ENCODE measurements around the gene RBM47.
A peak's percentile ranks its signal among the peaks of the same experiment; 100 is the strongest.

Gene RBM47

DNA sequence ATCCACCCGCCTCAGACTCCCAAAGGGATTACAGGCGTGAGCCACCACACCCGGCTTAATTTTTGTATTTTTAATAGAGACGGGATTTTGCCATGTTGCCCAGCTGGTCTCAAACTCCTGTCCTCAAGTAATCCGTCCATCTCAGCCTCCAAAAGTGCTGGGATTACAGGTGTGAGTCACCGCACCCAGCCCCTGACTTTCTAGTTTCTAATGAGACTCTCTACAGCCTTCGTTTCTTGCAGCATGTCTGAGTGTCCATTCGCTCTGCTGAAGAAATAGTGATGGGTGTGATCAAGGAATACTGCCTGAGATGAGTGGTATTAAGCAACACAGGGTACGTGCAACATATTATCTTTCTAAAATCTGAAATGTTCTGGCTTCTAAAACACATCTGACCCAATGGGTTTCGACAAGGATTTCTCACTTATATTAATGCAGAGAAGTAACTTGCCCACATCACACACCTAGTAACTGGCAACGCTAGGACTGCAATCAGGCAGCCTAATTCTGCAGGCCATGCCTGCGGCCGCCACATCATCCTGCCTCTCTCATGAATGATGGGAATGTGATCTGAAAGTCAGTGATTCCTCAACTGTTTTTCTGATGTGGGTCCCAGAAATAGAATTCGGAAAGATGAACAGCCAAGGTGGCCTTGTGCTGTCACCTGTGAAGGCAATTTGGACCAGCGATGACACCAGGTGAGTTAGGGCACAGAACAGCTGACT lies 74.3 kb downstream of the RBM47 start:
- TF ChIP-seq CREB1 (IDR thresholded peaks at IDR 0.05; ENCODE audit: low read depth) (no peak), YY1 (IDR thresholded peaks at IDR 0.05; ENCODE audit: low read depth) (no peak), EP300 (IDR thresholded peaks at IDR 0.05; ENCODE audit: borderline replicate concordance) (no peak), TAF1 (IDR thresholded peaks at IDR 0.05; ENCODE audit: low read depth) (no peak), FOXM1 (IDR thresholded peaks at IDR 0.05; ENCODE audit: borderline replicate concordance, low read depth) (no peak), TCF12 (IDR thresholded peaks at IDR 0.05; ENCODE audit: low read depth) (no peak), EGR1 (IDR thresholded peaks at IDR 0.05) (no peak), RAD21 (IDR thresholded peaks at IDR 0.05; ENCODE audit: low read depth) (no peak), ZBTB7A (IDR thresholded peaks at IDR 0.05; ENCODE audit: low read depth) (no peak), NFIC (IDR thresholded peaks at IDR 0.05) (no peak)
- TF ChIP-seq, protein P1, sequence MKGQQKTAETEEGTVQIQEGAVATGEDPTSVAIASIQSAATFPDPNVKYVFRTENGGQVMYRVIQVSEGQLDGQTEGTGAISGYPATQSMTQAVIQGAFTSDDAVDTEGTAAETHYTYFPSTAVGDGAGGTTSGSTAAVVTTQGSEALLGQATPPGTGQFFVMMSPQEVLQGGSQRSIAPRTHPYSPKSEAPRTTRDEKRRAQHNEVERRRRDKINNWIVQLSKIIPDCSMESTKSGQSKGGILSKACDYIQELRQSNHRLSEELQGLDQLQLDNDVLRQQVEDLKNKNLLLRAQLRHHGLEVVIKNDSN (IDR thresholded peaks at IDR 0.05), result no peak
- TF ChIP-seq, protein P2, sequence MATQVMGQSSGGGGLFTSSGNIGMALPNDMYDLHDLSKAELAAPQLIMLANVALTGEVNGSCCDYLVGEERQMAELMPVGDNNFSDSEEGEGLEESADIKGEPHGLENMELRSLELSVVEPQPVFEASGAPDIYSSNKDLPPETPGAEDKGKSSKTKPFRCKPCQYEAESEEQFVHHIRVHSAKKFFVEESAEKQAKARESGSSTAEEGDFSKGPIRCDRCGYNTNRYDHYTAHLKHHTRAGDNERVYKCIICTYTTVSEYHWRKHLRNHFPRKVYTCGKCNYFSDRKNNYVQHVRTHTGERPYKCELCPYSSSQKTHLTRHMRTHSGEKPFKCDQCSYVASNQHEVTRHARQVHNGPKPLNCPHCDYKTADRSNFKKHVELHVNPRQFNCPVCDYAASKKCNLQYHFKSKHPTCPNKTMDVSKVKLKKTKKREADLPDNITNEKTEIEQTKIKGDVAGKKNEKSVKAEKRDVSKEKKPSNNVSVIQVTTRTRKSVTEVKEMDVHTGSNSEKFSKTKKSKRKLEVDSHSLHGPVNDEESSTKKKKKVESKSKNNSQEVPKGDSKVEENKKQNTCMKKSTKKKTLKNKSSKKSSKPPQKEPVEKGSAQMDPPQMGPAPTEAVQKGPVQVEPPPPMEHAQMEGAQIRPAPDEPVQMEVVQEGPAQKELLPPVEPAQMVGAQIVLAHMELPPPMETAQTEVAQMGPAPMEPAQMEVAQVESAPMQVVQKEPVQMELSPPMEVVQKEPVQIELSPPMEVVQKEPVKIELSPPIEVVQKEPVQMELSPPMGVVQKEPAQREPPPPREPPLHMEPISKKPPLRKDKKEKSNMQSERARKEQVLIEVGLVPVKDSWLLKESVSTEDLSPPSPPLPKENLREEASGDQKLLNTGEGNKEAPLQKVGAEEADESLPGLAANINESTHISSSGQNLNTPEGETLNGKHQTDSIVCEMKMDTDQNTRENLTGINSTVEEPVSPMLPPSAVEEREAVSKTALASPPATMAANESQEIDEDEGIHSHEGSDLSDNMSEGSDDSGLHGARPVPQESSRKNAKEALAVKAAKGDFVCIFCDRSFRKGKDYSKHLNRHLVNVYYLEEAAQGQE (IDR thresholded peaks at IDR 0.05; ENCODE audit: low read depth), result no peak
- TF ChIP-seq, protein P3, sequence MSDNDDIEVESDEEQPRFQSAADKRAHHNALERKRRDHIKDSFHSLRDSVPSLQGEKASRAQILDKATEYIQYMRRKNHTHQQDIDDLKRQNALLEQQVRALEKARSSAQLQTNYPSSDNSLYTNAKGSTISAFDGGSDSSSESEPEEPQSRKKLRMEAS (IDR thresholded peaks at IDR 0.05), result no peak

DNA sequence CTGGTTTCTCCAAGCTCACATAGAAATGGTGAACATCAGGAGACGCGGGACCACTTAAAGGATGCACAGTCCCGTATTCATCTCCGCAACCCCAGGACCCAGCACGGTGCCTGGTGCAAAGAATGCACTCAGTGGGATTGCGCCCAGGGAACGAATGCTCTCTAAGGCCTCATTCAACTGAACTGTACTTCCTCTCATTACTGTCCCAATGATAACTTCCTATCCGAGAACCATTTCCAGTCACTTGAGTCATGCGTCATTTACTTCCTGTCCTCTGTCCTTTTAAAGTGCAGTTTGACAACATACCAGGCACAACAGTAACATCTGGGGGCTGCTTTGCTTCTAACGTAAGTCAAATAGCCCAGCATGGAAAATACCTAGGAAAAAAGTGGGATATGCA lies 75.7 kb downstream of the RBM47 start:
- TF ChIP-seq CEBPB (IDR thresholded peaks at IDR 0.05) (no peak), RAD21 (IDR thresholded peaks at IDR 0.05; ENCODE audit: low read depth) (no peak)
- TF ChIP-seq, protein P3 (IDR thresholded peaks at IDR 0.05), result no peak

DNA sequence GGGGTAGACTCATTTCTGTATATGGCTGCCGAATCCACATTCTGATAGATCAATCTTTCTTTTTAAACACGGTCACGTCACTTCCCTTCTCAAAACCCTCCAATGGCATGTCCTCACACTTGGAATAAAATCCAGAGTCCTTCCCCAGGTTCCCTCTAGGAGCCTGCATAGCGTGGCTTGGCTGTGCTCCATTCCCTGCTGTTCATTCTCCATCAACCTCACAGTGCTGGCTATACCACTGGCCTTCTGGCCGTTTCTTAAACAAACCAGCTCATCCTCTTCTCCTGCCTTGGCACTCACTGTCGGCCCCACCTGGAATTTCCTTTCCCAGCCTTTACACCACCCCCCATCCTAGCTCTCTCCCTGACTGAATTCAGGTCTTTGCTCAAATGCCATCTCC lies 77.1 kb downstream of the RBM47 start:
- no peak for TF ChIP-seq TCF12 (IDR thresholded peaks at IDR 0.05; ENCODE audit: low read depth)
- no peak for TF ChIP-seq RAD21 (IDR thresholded peaks at IDR 0.05; ENCODE audit: low read depth)

DNA sequence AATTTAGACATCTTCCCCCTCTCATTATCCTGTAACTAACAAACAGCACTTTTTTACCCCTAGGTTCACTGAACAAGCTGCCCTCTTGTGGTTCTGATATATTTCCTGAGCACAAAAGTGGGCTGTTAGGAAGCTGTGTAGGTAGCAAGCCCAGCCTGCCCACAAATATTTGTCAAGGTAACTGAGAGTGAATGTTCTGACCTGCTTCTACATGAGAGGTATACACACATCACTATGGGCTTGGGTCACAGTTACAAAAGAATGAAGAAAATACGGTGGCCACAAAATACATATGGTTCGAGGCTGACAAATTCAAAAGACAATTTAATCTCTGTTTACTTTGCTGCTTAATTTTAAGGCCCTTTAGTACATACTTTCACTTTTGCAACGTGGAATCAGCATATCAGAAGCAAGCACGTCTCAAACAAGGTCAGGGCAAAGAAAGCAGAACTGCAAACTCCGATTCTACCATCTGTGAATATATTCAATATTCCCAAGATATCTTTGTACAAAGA lies 78.7 kb downstream of the RBM47 start:
- TF ChIP-seq FOXM1 (IDR thresholded peaks at IDR 0.05; ENCODE audit: borderline replicate concordance, low read depth) (no peak), EP300 (IDR thresholded peaks at IDR 0.05; ENCODE audit: borderline replicate concordance) (no peak), CREB1 (IDR thresholded peaks at IDR 0.05; ENCODE audit: low read depth) (no peak), RAD21 (IDR thresholded peaks at IDR 0.05; ENCODE audit: low read depth) (peak; percentile 43; the same call in 1 of the 2 replicates)

DNA sequence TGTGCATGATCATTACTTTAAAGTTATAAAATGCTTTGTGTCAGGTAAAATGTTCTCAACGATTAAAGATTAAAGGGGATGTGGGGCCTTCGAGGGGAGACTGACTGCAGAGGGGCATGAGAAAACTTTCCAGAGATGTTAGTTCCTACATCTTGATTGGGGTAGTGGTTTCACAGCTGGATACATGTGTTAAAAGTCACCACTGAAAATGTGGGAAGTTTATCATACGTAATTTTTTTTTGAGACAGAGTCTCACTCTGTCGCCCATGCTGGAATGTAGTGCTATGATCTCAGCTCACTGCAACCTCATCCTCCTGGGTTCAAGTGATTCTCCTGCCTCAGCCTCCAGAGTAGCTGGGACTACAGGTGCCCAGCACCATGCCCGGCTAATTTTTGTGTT lies 79.5 kb downstream of the RBM47 start:
- no peak for TF ChIP-seq FOXM1 (IDR thresholded peaks at IDR 0.05; ENCODE audit: borderline replicate concordance, low read depth)
- TF ChIP-seq, protein P3 (IDR thresholded peaks at IDR 0.05), result no peak
- TF ChIP-seq TCF12 (IDR thresholded peaks at IDR 0.05; ENCODE audit: low read depth), result no peak
- TF ChIP-seq, protein P2 (IDR thresholded peaks at IDR 0.05; ENCODE audit: low read depth), result no peak
- TF ChIP-seq CREB1 (IDR thresholded peaks at IDR 0.05; ENCODE audit: low read depth), result no peak
- TF ChIP-seq, protein P1 (IDR thresholded peaks at IDR 0.05), result no peak
- TF ChIP-seq NFIC (IDR thresholded peaks at IDR 0.05), result no peak
- TF ChIP-seq CEBPB (IDR thresholded peaks at IDR 0.05), result no peak
- TF ChIP-seq RAD21 (IDR thresholded peaks at IDR 0.05; ENCODE audit: low read depth), result no peak
- no peak for TF ChIP-seq TEAD4 (IDR thresholded peaks at IDR 0.05)
- no peak for TF ChIP-seq YY1 (IDR thresholded peaks at IDR 0.05; ENCODE audit: low read depth)
- no peak for TF ChIP-seq ZBTB7A (IDR thresholded peaks at IDR 0.05; ENCODE audit: low read depth)

DNA sequence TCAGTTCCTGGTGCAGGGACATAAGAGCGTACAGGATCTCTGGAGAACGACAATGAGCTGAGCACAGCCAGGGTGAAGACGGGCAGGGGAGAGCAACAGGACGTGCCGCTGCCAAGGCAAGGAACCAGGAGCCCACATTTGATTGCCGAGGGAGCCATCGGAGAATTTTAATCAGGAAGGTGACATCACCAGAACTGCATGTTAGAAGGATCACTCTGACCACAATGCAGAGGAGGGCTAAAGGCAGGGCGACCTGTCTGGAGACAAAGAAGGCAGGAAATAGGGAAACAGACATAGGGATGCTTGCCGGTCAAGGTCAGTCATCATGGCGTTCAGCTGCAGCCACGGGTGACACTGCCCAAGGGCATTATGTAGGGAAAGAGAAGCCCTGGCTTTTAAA lies 81.4 kb downstream of the RBM47 start:
- TF ChIP-seq ZBTB7A (IDR thresholded peaks at IDR 0.05; ENCODE audit: low read depth) (no peak), NFIC (IDR thresholded peaks at IDR 0.05) (no peak)
